Activated T-cell treated with anti-CD3 and anti-CD28 coated beads, Interleukin-2, amount 50 U/mL, for 24 hours (primary cell): ENCODE results near the gene KNCN.

Experiments
- DNase-seq: peaks from one replicate; pipeline ENCODE4 v3.0.0-alpha.2; 2020
- H3K27ac Mint-ChIP-seq: 2 replicates; pipeline ENCODE4 v1.8.0; 2020; ENCODE audit warnings: mild to moderate bottlenecking, mixed read lengths
- H3K27me3 Mint-ChIP-seq: 2 replicates; pipeline ENCODE4 v1.8.0; 2020; ENCODE audit warnings: mixed read lengths
- H3K36me3 Mint-ChIP-seq: 2 replicates; pipeline ENCODE4 v1.8.0; 2020; ENCODE audit warnings: low read depth, mixed read lengths
- H3K4me1 Mint-ChIP-seq: 2 replicates; pipeline ENCODE4 v1.8.0; 2020; ENCODE audit warnings: low read depth, mixed read lengths
- H3K4me3 Mint-ChIP-seq: 2 replicates; pipeline ENCODE4 v1.8.0; 2020; ENCODE audit warnings: mild to moderate bottlenecking, moderate library complexity, mixed read lengths
- H3K9me3 Mint-ChIP-seq: 2 replicates; pipeline ENCODE4 v1.8.0; 2020; ENCODE audit warnings: mixed read lengths

KNCN gene

DNA sequence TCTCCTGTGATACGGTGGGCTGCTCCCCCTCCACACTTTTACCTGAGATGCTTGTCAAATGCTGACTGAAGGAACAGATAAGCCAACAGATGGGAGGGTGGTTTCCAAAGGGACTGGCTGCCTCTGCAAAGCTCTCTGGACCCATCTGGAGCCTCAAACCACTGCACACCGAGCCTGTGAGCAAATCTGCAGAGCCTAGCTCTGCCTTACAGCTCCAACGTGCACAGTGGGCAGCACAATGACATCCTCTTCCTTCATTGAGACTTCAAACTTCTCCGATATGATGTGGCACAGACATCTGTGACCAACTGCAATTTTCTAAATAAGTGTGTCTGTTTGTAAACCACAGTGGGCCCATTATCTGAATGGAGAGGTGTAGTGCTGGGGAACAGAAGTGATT is 26.2 kb upstream of the KNCN start:
- no peaks in the 10 kb centered on the region for H3K9me3 Mint-ChIP-seq
- H3K4me3 Mint-ChIP-seq = no peak overlapping the region
- no peaks in the 10 kb centered on the region for H3K27me3 Mint-ChIP-seq
- peaks cover 25% of the 10 kb centered on the region for H3K4me1 Mint-ChIP-seq
- H3K27ac Mint-ChIP-seq = no peak overlapping the region
- no peak for DNase-seq
- peaks cover 84% of the 10 kb centered on the region for H3K36me3 Mint-ChIP-seq

DNA sequence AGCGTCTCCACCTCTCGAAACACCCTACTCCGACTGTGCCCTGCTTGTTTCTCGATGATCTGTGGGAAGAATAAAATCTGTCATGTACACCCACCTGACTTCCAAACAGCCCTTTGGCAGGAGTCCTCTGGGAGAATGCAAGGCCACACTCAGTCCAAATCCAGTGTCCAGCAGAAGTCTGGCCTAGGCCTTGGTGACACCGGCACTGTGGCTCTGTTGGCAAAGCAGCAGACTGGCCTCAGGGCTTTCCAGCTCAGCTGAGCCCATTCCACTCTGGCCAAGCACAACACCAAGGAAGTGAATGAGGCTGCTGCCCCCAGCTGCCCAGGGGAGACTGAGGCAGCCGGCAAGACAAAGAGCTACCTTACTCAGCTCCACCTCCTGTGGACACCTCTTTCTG is 25.1 kb upstream of the KNCN start:
- H3K36me3 Mint-ChIP-seq = peaks cover 76% of the 10 kb centered on the region
- no peak overlapping the region for H3K4me3 Mint-ChIP-seq
- H3K9me3 Mint-ChIP-seq = no peaks in the 10 kb centered on the region
- H3K4me1 Mint-ChIP-seq = peaks cover 14% of the 10 kb centered on the region
- H3K27ac Mint-ChIP-seq = no peak overlapping the region
- H3K27me3 Mint-ChIP-seq = no peaks in the 10 kb centered on the region
- DNase-seq = no peak

DNA sequence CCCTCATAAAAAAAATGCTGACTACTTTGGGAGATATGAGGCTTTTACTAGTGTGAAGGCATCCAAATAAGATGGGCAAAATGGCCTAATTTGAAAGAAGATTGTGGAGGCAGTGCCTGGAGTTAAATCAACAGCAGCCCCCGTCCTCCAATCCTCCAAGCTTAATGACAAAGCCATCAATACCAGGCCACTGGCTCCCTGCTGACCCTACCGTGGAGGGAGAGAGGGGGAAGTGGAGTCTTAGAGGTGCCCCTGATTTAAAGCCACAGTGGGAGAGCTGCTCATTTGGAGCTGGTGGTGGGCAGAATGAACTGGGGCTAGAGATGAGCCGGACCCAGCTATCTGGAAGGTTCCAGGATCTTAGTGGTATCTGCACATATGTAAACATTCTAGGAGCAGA is 24.3 kb upstream of the KNCN start:
- DNase-seq = no peak
- H3K27me3 Mint-ChIP-seq = no peaks in the 10 kb centered on the region
- no peak overlapping the region for H3K4me3 Mint-ChIP-seq
- H3K4me1 Mint-ChIP-seq = peaks cover 7% of the 10 kb centered on the region
- peaks cover 72% of the 10 kb centered on the region for H3K36me3 Mint-ChIP-seq
- H3K27ac Mint-ChIP-seq = no peak overlapping the region
- H3K9me3 Mint-ChIP-seq = no peaks in the 10 kb centered on the region

DNA sequence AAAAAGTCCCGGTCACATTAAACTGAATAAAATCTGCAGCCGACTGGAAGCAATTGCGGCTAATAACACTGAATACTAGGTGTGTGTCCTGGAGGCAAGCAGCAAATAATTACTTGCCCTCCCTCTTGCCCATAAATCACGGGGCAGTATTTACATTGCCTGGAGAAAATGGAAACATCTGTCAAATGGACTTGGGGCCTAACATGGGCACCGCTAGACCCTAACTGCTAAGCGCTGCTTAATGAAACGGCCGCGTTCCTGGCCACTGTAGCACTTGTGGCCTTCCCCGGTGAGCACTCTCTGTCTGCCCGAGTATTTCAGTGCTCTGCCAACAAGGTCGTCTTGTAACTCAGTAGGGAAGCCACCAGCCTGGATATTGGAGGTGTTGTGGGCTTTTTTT is 23.9 kb upstream of the KNCN start:
- Mint-ChIP-seq H3K27me3 (no peaks in the 10 kb centered on the region), H3K36me3 (peaks cover 69% of the 10 kb centered on the region), H3K4me1 (peaks cover 2% of the 10 kb centered on the region), H3K9me3 (no peaks in the 10 kb centered on the region), H3K4me3 (no peak overlapping the region), H3K27ac (no peak overlapping the region)
- DNase-seq = no peak

DNA sequence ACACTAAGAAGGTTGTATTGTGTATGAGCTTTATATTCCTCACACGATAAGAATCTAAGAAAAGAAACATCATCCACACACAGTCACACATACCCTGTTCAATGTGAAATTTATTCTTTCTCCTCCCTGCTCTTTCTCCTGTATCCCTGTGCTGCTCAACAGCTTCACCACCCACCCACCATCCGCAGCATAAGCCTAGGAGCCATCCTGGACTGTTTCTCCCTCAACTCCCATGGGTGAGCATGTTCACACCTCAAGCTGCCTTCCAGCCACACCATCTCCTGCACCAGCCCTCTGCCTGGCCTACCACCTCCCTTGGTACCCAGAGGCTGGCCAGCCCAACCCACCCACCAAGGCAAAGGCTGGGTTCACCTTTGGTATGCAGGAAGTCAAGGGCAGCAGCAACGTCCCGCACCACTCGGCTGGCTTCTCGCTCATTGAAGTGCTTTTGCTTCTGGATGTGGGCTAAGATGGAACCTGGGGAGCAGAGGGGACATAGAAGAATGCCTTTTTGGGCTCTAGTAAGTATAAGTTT is 20.3 kb upstream of the KNCN start:
- Mint-ChIP-seq H3K27me3 (no peaks in the 10 kb centered on the region), H3K36me3 (peaks cover 63% of the 10 kb centered on the region), H3K27ac (peak overlapping the region; percentile 62), H3K4me3 (no peak overlapping the region), H3K4me1 (no peaks in the 10 kb centered on the region), H3K9me3 (no peaks in the 10 kb centered on the region)
- no peak for DNase-seq

DNA sequence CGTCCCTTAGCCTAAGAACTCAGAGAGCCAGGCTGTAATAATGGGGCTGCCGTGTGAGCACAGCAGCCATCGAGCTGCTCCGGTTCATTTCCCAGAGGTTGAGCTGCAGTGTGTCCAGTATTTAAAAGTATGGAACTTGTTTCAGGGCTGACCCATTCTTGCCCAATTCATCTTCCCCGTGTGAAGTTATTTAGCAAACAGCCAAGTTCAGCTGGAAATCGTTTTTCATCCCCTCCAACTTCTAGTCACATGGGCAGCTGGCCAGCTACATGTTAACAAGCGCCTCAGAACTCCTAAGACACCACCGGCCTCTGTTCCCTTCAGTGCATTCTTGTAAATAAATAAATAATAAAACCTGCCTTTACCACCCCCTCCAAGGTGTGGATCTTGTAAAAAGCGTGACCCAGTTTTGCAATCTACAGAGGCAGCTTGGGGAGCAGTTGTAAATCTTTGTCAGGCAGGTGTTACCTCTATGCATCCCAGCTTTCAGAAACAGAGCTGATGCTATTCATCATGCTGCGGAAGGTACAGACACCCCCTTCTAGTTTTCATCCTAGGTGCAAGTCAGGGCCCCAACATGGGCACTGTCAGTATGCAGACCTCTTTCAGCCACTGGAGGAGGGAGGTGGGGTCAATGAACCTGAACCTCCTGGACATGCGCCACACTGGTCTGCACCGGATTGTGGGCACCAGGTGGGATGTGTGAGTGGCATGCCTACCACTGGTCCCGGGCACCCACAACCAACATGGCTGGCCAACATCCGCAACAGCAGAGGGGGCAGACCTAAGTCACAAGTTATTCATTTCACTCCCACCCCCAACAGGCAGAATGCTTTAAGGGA is 18.7 kb upstream of the KNCN start:
- H3K4me3 Mint-ChIP-seq = no peak overlapping the region
- peaks cover 59% of the 10 kb centered on the region for H3K36me3 Mint-ChIP-seq
- H3K27ac Mint-ChIP-seq = no peak overlapping the region
- no peaks in the 10 kb centered on the region for H3K9me3 Mint-ChIP-seq
- H3K27me3 Mint-ChIP-seq = no peaks in the 10 kb centered on the region
- H3K4me1 Mint-ChIP-seq = peaks cover 2% of the 10 kb centered on the region
- no peak for DNase-seq

DNA sequence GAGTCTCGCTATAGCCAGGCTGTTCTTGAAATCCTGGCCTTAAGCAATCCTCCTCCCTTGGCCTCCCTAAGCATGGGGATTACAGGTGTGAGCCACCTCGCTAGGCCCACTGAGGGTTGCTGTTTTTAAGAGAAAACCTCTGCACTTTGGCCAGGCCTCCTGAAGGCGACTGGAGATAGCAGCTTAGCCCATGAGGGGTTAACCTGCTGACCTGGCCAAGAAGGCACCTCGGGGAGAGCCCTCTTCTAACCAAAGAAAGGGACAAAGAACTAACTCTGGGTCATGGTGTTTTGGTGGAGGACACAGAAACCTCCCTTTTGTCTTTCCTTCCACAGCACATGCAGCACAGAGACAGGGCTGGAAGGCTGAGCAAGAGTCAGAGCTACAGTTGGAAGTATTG is 17.7 kb upstream of the KNCN start:
- DNase-seq = no peak
- peaks cover 59% of the 10 kb centered on the region for H3K36me3 Mint-ChIP-seq
- no peaks in the 10 kb centered on the region for H3K27me3 Mint-ChIP-seq
- no peaks in the 10 kb centered on the region for H3K9me3 Mint-ChIP-seq
- H3K27ac Mint-ChIP-seq = no peak overlapping the region
- peaks cover 2% of the 10 kb centered on the region for H3K4me1 Mint-ChIP-seq
- H3K4me3 Mint-ChIP-seq = no peak overlapping the region

DNA sequence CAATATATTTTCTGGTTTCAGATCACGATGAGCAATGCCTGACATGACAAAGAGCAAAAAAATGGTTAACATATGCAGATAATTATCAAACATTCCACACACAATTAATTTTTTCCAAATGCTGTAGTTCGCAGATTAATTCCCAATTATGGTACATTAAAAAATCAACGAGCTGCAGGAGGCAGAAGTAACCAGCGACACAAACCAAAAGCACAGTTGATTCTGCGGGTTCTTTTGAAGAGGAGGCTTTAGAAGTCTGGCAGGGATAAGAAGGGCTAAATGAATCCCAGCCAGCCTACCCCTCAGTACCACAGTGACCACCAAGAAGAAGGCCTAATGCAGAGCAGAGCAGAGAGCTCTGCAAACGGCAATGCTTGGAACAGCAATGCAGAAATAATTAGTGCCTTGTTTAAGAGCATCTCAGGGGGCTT is 17.0 kb upstream of the KNCN start:
- Mint-ChIP-seq H3K27me3 (no peaks in the 10 kb centered on the region), H3K9me3 (no peaks in the 10 kb centered on the region), H3K36me3 (peaks cover 60% of the 10 kb centered on the region), H3K4me3 (no peak overlapping the region), H3K4me1 (peaks cover 2% of the 10 kb centered on the region), H3K27ac (no peak overlapping the region)
- no peak for DNase-seq

DNA sequence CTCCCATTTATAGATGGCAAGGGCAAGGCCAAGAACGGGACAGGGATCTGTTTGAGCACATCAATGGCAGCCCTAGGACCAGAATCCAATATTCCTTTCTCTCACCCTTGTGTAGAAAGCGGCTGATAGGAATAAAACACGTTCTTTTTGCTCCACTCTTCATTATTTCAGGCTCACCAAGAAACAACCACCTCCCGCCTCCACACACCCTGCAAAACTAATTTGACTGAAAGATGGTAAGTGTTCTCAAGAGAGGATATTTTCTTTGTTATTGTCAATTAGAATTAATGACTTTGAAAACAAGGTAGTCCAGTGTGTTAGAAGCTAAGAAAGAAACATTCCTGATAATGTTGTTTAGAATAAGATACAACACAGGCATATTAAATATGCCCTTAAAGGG is 11.9 kb upstream of the KNCN start:
- no peak overlapping the region for H3K27ac Mint-ChIP-seq
- no peak overlapping the region for H3K4me3 Mint-ChIP-seq

DNA sequence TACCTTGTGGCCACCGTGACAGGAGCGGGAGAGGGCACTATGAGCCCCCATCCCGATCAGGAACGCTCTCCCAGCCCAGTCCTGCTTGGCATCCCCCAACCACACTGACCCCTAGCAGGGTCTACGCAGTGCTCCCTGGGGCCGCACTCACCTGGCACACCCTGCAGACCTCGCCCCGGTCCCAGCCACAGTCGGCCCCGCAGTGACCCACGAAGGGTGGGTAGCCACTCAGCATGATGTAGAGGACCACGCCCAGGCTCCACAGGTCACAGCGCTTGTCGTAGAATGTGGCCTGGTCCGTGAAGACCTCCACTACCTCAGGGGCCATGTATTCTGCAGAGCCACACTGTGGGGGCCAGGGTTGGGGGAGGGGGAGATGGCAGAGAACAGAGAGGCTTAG is 11.1 kb upstream of the KNCN start:
- Mint-ChIP-seq H3K27me3 (no peaks in the 10 kb centered on the region), H3K36me3 (peaks cover 87% of the 10 kb centered on the region), H3K9me3 (no peaks in the 10 kb centered on the region), H3K4me1 (peaks cover 2% of the 10 kb centered on the region), H3K27ac (no peak overlapping the region), H3K4me3 (no peak overlapping the region)
- DNase-seq = no peak

More for the DNA sequence above, 11.9 kb upstream of the KNCN start:
- Mint-ChIP-seq H3K27me3 (no peaks in the 10 kb centered on the region), H3K4me1 (peaks cover 2% of the 10 kb centered on the region), H3K36me3 (peaks cover 87% of the 10 kb centered on the region), H3K9me3 (no peaks in the 10 kb centered on the region)
- DNase-seq = no peak

DNA sequence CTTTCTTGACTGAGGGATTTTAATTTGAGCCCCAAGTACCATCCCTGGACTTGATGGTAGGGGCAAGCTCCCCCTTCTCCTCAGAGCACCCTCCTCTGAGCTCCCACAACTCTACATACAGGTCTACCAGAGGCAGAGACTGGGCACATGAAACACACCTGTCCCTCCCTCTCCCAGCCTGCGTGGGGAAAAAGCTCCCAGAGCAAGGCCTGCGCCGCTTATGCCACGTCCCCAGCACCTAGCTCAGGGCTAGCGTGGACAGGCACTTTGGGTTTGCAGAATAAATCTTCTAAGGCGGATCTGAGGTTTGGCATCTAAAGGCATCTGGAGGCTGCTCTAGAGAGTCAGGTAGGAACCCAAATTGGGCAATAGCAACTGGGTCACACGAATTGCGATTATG is 7.5 kb upstream of the KNCN start:
- H3K4me1 Mint-ChIP-seq = peaks cover 3% of the 10 kb centered on the region
- no peaks in the 10 kb centered on the region for H3K27me3 Mint-ChIP-seq
- H3K9me3 Mint-ChIP-seq = no peaks in the 10 kb centered on the region
- peaks cover 60% of the 10 kb centered on the region for H3K36me3 Mint-ChIP-seq
- no peak overlapping the region for H3K4me3 Mint-ChIP-seq
- no peak for DNase-seq
- H3K27ac Mint-ChIP-seq = no peak overlapping the region

DNA sequence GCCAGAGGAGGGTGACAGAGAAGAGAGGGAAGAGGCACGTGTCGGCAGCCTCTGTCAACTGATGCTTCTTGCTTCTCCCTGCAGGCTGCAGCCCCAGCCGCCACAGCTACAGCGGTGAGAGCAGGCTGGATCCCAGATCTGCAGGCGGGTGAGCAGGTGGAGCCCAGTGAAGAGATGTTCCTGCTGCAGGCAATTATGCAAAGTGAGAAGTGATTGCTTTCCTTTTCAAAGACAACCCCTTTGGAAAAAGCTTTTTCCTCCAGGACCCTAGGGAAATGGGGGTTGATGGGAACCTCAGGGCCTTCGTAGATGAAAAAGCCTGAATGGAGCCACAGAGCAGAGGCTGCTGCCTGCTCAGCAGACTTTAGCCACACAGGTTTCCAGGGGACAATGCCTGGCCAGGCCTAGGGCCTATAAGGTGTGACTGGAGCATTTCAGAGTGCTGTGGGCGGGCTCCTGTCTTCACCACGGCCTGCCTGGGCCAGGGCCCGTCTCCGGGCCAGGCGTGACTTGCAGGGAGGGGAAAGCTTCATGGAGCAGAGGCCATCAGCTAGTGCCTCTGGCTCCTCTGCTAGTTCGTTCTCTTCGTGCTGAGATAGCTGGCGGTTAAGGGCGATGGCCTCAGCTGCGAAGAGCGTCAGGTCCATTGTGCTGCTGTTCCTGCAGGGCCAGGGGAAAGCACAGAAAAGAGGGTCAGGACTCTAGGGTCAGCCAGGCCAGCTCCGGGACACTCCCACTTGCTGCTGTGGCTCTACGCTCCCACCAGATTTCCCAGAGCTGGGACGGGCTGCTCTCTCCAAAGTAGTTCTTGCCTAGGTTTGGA is 6.9 kb upstream of the KNCN start:
- DNase-seq = no peak
- H3K27me3 Mint-ChIP-seq = no peaks in the 10 kb centered on the region
- peaks cover 3% of the 10 kb centered on the region for H3K4me1 Mint-ChIP-seq
- H3K4me3 Mint-ChIP-seq = no peak overlapping the region
- no peak overlapping the region for H3K27ac Mint-ChIP-seq
- H3K9me3 Mint-ChIP-seq = no peaks in the 10 kb centered on the region
- peaks cover 57% of the 10 kb centered on the region for H3K36me3 Mint-ChIP-seq

DNA sequence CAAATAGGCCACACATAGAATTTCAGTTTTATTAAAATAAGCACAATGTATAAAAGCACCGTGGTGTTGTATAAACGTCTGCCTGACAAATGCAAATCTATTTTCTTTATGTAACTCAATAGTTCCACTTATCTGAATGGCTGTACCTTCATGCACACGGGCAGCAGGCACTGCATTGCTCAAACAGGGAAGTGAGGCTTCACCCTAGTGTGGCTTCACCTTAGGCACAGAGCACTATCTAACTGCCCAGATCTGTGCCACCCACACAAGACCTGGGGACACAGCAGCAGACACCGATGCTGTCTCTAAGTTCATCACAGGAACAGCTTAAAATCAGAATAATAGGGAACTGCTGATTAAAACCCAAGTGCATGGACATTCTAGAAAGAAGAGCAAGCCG is 6.0 kb upstream of the KNCN start:
- H3K36me3 Mint-ChIP-seq = peaks cover 47% of the 10 kb centered on the region
- no peaks in the 10 kb centered on the region for H3K9me3 Mint-ChIP-seq
- no peak for DNase-seq
- no peak overlapping the region for H3K27ac Mint-ChIP-seq
- H3K4me3 Mint-ChIP-seq = no peak overlapping the region
- no peaks in the 10 kb centered on the region for H3K27me3 Mint-ChIP-seq
- peaks cover 3% of the 10 kb centered on the region for H3K4me1 Mint-ChIP-seq

DNA sequence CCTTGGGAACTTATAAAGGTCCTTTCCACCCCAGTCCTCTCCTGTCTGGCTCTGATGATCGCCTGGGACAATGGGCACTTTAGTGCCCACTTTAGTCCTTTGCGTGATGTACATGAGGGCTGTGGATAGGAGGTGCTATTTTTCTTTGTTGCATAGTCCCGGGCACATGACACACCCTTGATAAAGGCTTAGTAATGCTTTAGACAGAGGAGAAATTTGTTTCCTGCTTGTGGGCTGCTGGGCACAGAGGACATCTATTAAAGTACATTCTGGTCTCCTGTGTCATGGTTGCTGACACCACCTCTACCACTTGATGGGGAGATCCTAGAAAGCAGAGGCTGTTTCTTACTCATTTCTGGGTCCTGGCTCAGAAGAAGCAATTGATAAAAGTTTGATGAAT is 5.4 kb upstream of the KNCN start:
- Mint-ChIP-seq H3K27ac (peak overlapping the region; percentile 23), H3K4me3 (no peak overlapping the region), H3K27me3 (no peaks in the 10 kb centered on the region), H3K9me3 (no peaks in the 10 kb centered on the region), H3K4me1 (peaks cover 3% of the 10 kb centered on the region), H3K36me3 (peaks cover 41% of the 10 kb centered on the region)
- DNase-seq = no peak
